Fibroblast of lung (primary cell): Measurements from ENCODE around the gene DDX49. TPM values are rescaled to one million over a fixed set of nuclear protein-coding genes. Genes with fewer than 3 reads are reported as not detected.
A peak's percentile ranks its signal among the peaks of the same experiment; 100 is the strongest.

Source experiments
- DNase-seq, 2 donors: peaks; one replicate each; pipeline versions ENCODE4 v3.0.0 to v3.0.0-alpha.2; 2010; ENCODE audit warnings: low read depth in 2 of 2
- H2AFZ ChIP-seq: 2 replicates; pipeline ENCODE4 v1.5.1; 2012; ENCODE audit warnings: low read length, control low read depth, inconsistent platforms
- H3K27ac ChIP-seq: 2 replicates; pipeline ENCODE4 v1.5.1; 2011; ENCODE audit warnings: low read length, control low read depth; ENCODE audit not compliant: insufficient read depth
- H3K27me3 ChIP-seq: 2 replicates; pipeline ENCODE4 v1.5.1; 2011; ENCODE audit warnings: mild to moderate bottlenecking, low read length; ENCODE audit not compliant: control insufficient read depth, insufficient read depth
- H3K36me3 ChIP-seq: 2 replicates; pipeline ENCODE4 v1.5.1; 2011; ENCODE audit warnings: low read length; ENCODE audit not compliant: control insufficient read depth, insufficient read depth
- H3K4me1 ChIP-seq: 2 replicates; pipeline ENCODE4 v1.5.1; 2011; ENCODE audit warnings: low read length; ENCODE audit not compliant: control insufficient read depth, insufficient read depth; ENCODE audit errors: extremely low read depth
- H3K4me2 ChIP-seq: 2 replicates; pipeline ENCODE4 v1.5.1; 2011; ENCODE audit warnings: low read length, control low read depth; ENCODE audit not compliant: insufficient read depth; ENCODE audit errors: extremely low read depth
- H3K4me3 ChIP-seq, 4 experiments: fragments of 200-600 bp in 1 of 4; sonication (generic) in 1 of 4; replicated peaks in 1 of 4; 2 replicates each; pipeline ENCODE4 v1.5.1; 2011 to 2016; ENCODE audit warnings: low read length in 4 of 4, low read depth in 3 of 4, mild to moderate bottlenecking in 3 of 4, control low read depth in 2 of 4, inconsistent platforms in 1 of 4, mixed read lengths in 1 of 4; ENCODE audit not compliant: insufficient read depth in 1 of 4; ENCODE audit errors: control extremely low read depth in 1 of 4
- H3K79me2 ChIP-seq: 2 replicates; pipeline ENCODE4 v1.5.1; 2012; ENCODE audit warnings: mild to moderate bottlenecking, low read length, inconsistent platforms; ENCODE audit not compliant: control insufficient read depth, insufficient read depth
- H3K9ac ChIP-seq: 2 replicates; pipeline ENCODE4 v1.5.1; 2011; ENCODE audit warnings: mild to moderate bottlenecking, low read length, control low read depth; ENCODE audit not compliant: insufficient read depth
- H3K9me3 ChIP-seq: 2 replicates; pipeline ENCODE4 v1.5.1; 2012; ENCODE audit warnings: low read depth, low read length; ENCODE audit not compliant: control insufficient read depth, insufficient read depth
- H4K20me1 ChIP-seq: 2 replicates; pipeline ENCODE4 v1.5.1; 2011; ENCODE audit warnings: low read length; ENCODE audit not compliant: control insufficient read depth, insufficient read depth; ENCODE audit errors: extremely low read depth
- CTCF ChIP-seq, 2 donors: IDR thresholded peaks in 1 of 2; conservative IDR thresholded peaks in 1 of 2; 1 replicate in 1 of 2; 2 replicates in 1 of 2; pipeline ENCODE4 v1.5.1; 2011 to 2012; ENCODE audit warnings: low read length in 2 of 2, control low read depth in 1 of 2, inconsistent platforms in 1 of 2, low read depth in 1 of 2, mild to moderate bottlenecking in 1 of 2
- EZH2 ChIP-seq: IDR thresholded peaks from 2 replicates; pipeline ENCODE4 v1.5.1; 2012; ENCODE audit warnings: low read length, control low read depth, mild to moderate bottlenecking; ENCODE audit errors: missing control alignments
- polyA plus RNA-seq, 2 donors: library from polyadenylated mRNA; depleted of rRNA in 1 of 2; stranded (reverse) in 1 of 2; unstranded in 1 of 2; fragments of >200 nt; gene quantifications; 2 replicates each; pipeline ENCODE4 v1.2.1, GENCODE V29; 2011 to 2012; ENCODE audit warnings: missing spikeins in 1 of 2
- total RNA-seq: library from RNA; depleted of rRNA; stranded (reverse); fragments of >200 nt; gene quantifications from 2 replicates; pipeline ENCODE4 v1.2.1, GENCODE V29; 2014

Gene DDX49
- total and polyA plus RNA-seq, 2 donors (not counting 1 experiment from before 2014, with no cell fraction given): 25.3 to 56.3 TPM

- peak overlapping the region; percentile 83 for H2AFZ ChIP-seq
- peak overlapping the region; percentile 96 for H3K27ac ChIP-seq
- TF ChIP-seq EZH2: no peak
- no peak for TF ChIP-seq CTCF (conservative IDR thresholded peaks at IDR 0.05 in 1 of 2, IDR thresholded peaks at IDR 0.05 in 1 of 2; ENCODE audit: low read depth in 1 of 2, low read length in 2 of 2)
- peak overlapping the region; percentile 90 to 100 (median 96) for H3K4me3 ChIP-seq
- peak in 1 of 2 donors; percentile 13 for DNase-seq
- peaks cover 41% of the 10 kb centered on the region for H3K79me2 ChIP-seq
- peaks cover 4% of the 10 kb centered on the region for H3K4me1 ChIP-seq
- H3K4me2 ChIP-seq: peak overlapping the region; percentile 98
- no peaks in the 10 kb centered on the region for H4K20me1 ChIP-seq
- no peaks in the 10 kb centered on the region for H3K27me3 ChIP-seq
- no peaks in the 10 kb centered on the region for H3K9me3 ChIP-seq
- H3K36me3 ChIP-seq: peaks cover 17% of the 10 kb centered on the region
- peak overlapping the region; percentile 90 for H3K9ac ChIP-seq
These were observed 342 bp downstream of the DDX49 start for GRCh38 chr19:18919900-18920214.

GRCh38 chr19:18920400-18920799 is 885 bp downstream of the DDX49 start:
- no peak for TF ChIP-seq CTCF (conservative IDR thresholded peaks at IDR 0.05 in 1 of 2, IDR thresholded peaks at IDR 0.05 in 1 of 2; ENCODE audit: low read depth in 1 of 2, low read length in 2 of 2)
- Histone ChIP-seq H3K79me2 (peaks cover 36% of the 10 kb centered on the region), H3K36me3 (peaks cover 18% of the 10 kb centered on the region), H3K9ac (peak overlapping the region; percentile 90), H3K4me3 (peak overlapping the region; percentile 90 to 100 (median 96)), H3K9me3 (no peaks in the 10 kb centered on the region), H3K4me2 (peak overlapping the region; percentile 98), H3K27ac (peak overlapping the region; percentile 96), H3K4me1 (peaks cover 4% of the 10 kb centered on the region), H4K20me1 (no peaks in the 10 kb centered on the region), H3K27me3 (no peaks in the 10 kb centered on the region), H2AFZ (no peak overlapping the region)
- DNase-seq: no peak

GRCh38 chr19:18921593-18921992 is 2.1 kb downstream of the DDX49 start:
- Histone ChIP-seq H3K36me3 (peaks cover 20% of the 10 kb centered on the region), H3K4me3 (no peak overlapping the region), H3K4me2 (no peak overlapping the region), H3K4me1 (peaks cover 4% of the 10 kb centered on the region), H3K27me3 (no peaks in the 10 kb centered on the region), H3K9ac (no peak overlapping the region), H3K27ac (no peak overlapping the region), H3K9me3 (no peaks in the 10 kb centered on the region), H2AFZ (no peak overlapping the region), H4K20me1 (no peaks in the 10 kb centered on the region), H3K79me2 (peaks cover 31% of the 10 kb centered on the region)
- DNase-seq: no peak
- TF ChIP-seq EZH2 (no peak), CTCF (conservative IDR thresholded peaks at IDR 0.05 in 1 of 2, IDR thresholded peaks at IDR 0.05 in 1 of 2; ENCODE audit: low read depth in 1 of 2, low read length in 2 of 2) (no peak)
